H1 (cell line): ENCODE measurements around the gene CCDC40. TPM values are rescaled to one million over a fixed set of nuclear protein-coding genes. Genes with fewer than 3 reads are reported as not detected.

ENCODE experiments used
- ASH2L ChIP-seq: fragments of 200-600, 300-600 bp; sonication (generic); IDR thresholded peaks from one replicate; pipeline ENCODE4 v1.7.1; 2017; ENCODE audit warnings: low read length
- CTBP2 ChIP-seq: IDR thresholded peaks from 2 replicates; pipeline ENCODE4 v1.7.0; 2011; ENCODE audit warnings: borderline replicate concordance, mild to moderate bottlenecking, moderate library complexity, mixed read lengths, low read length; ENCODE audit not compliant: insufficient read depth, insufficient read length
- EP300 ChIP-seq, 2 experiments: IDR thresholded peaks; 1 replicate in 1 of 2; 2 replicates in 1 of 2; pipeline ENCODE4 v1.6.1; 2011 to 2012; ENCODE audit warnings: low read depth in 2 of 2, low read length in 2 of 2, mild to moderate bottlenecking in 2 of 2, borderline replicate concordance in 1 of 2, inconsistent platforms in 1 of 2, moderate library complexity in 1 of 2
- FOSL1 ChIP-seq: IDR thresholded peaks from 2 replicates; pipeline ENCODE4 v1.6.1; 2011; ENCODE audit warnings: mild to moderate bottlenecking, low read depth, low read length, moderate library complexity; ENCODE audit not compliant: insufficient read depth
- JUND ChIP-seq: IDR thresholded peaks from 2 replicates; pipeline ENCODE4 v1.6.1; 2011; ENCODE audit warnings: mild to moderate bottlenecking, improper control_type of control experiment, low read length
- PHF8 ChIP-seq: fragments of 200-600 bp; sonication (generic); conservative IDR thresholded peaks from 2 replicates; pipeline ENCODE4 v1.7.1; 2012; ENCODE audit warnings: low read depth, mild to moderate bottlenecking, inconsistent platforms, low read length, moderate library complexity
- POLR2AphosphoS5 ChIP-seq: IDR thresholded peaks from 2 replicates; pipeline ENCODE4 v1.6.1; 2011; ENCODE audit warnings: low read depth, low read length
- RFX5 ChIP-seq: IDR thresholded peaks from 2 replicates; pipeline ENCODE4 v1.6.1; 2011; ENCODE audit warnings: low read depth, low read length, improper control_type of control experiment, borderline replicate concordance
- SP4 ChIP-seq: IDR thresholded peaks from 2 replicates; pipeline ENCODE4 v1.6.1; 2012; ENCODE audit warnings: low read length, inconsistent platforms
- TCF12 ChIP-seq: IDR thresholded peaks from 2 replicates; pipeline ENCODE4 v1.6.1; 2011; ENCODE audit warnings: low read depth, mild to moderate bottlenecking, low read length
- polyA plus RNA-seq, 7 experiments: library from polyadenylated mRNA; depleted of rRNA in 3 of 7; stranded (reverse) in 5 of 7; unstranded in 2 of 7; fragments of >200 nt in 5 of 7; fragments of 200-250 nt in 2 of 7; gene quantifications; 1 replicate in 5 of 7; 2 replicates in 1 of 7; 4 replicates in 1 of 7; pipeline versions ENCODE4 v1.2.1 to v1.2.3, GENCODE V29; 2011 to 2013; ENCODE audit warnings: missing spikeins in 2 of 7, mixed read lengths in 2 of 7
- total RNA-seq: library from RNA; stranded (reverse); fragmentation: NEBNext Ultra II Directional; extraction: Animal tissue kit (Norgen Biotek cat#: 25700); gene quantifications from 2 replicates; pipeline ENCODE4 v1.2.1, GENCODE V29; 2021
- TF ChIP-seq, protein P1 (sequence below), 3 experiments: IDR thresholded peaks; 1 replicate in 2 of 3; 2 replicates in 1 of 3; pipeline versions ENCODE4 v1.5.1 to v1.6.1; 2011; ENCODE audit warnings: low read length in 3 of 3, mild to moderate bottlenecking in 3 of 3, inconsistent platforms in 2 of 3, low read depth in 1 of 3, moderate library complexity in 1 of 3; ENCODE audit not compliant: insufficient read depth in 1 of 3; ENCODE audit errors: control extremely low read depth in 1 of 3
- TF ChIP-seq, protein P2 (sequence below): IDR thresholded peaks from 2 replicates; pipeline ENCODE4 v1.6.1; 2011; ENCODE audit warnings: low read depth, mild to moderate bottlenecking, low read length; ENCODE audit not compliant: insufficient read depth
- TF ChIP-seq, protein P3 (sequence below): IDR thresholded peaks from 2 replicates; pipeline ENCODE4 v1.6.1; 2011; ENCODE audit warnings: low read length, improper control_type of control experiment

CCDC40 gene
- total and polyA plus RNA-seq, 2 of the 8 experiments (the other 6 are each of a cell fraction or from before 2014, with no cell fraction given) = 4.1 to 11.5 TPM

DNA sequence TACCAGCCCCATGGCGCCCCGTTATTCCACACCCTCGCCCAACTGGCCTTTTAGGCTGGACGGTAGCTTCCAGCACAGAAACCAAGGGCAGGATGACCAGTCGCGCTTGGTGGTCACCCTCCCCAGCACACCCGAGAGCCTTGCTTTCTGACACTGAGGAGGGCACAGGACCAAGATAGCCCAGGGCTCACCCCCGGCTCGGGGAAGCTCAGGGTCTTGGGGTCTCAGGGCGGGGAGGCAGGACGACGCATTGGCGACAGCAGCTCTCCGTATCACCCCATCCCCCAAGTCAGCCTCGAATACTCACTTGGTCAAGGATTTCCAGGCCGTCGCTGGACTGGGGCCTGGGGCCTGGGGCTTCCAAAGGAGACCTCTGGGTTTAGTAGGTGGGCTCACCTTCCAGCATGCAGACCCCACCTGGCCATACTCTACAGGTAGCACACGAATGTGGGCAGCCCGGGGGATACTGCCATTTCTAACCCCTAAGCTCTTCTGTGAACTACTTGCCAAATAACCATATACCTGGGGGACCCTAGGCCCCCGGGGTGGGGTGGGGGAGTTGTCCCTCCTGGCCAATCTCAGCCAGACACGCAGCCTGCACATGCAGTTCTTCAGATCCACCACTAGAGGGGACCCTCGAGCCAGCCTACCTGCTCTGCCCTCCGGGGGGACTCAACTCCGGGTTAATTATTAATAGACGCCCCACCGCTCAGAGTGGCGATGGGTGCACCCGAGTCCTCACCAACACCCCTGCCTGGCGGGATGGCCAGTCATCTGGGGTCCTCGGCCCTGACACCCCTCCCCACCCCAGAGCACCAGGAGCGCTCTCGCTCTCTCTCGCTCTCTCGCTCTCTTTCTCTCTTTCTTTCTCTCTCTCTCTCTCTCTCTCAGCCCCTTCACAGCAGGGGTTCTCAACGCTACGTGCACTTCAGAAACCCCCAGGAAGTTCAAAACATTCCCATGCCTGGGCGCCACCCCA, 30.8 kb upstream of the CCDC40 start (continued):
- TF ChIP-seq CTBP2 (no peak), RFX5 (no peak), POLR2AphosphoS5 (no peak), FOSL1 (no peak), PHF8 (no peak), TCF12 (no peak), SP4 (no peak), ASH2L (peak; percentile 54), JUND (peak; percentile 71), EP300 (IDR thresholded peaks at IDR 0.05; ENCODE audit: borderline replicate concordance in 1 of 2, low read depth in 2 of 2, low read length in 2 of 2) (no peak)
- TF ChIP-seq, protein P1, sequence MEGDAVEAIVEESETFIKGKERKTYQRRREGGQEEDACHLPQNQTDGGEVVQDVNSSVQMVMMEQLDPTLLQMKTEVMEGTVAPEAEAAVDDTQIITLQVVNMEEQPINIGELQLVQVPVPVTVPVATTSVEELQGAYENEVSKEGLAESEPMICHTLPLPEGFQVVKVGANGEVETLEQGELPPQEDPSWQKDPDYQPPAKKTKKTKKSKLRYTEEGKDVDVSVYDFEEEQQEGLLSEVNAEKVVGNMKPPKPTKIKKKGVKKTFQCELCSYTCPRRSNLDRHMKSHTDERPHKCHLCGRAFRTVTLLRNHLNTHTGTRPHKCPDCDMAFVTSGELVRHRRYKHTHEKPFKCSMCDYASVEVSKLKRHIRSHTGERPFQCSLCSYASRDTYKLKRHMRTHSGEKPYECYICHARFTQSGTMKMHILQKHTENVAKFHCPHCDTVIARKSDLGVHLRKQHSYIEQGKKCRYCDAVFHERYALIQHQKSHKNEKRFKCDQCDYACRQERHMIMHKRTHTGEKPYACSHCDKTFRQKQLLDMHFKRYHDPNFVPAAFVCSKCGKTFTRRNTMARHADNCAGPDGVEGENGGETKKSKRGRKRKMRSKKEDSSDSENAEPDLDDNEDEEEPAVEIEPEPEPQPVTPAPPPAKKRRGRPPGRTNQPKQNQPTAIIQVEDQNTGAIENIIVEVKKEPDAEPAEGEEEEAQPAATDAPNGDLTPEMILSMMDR (IDR thresholded peaks at IDR 0.05; ENCODE audit: control extremely low read depth in 1 of 3, insufficient read depth in 1 of 3, low read depth in 1 of 3, low read length in 3 of 3) = peak; percentile 87 to 95 (median 90)
- TF ChIP-seq, protein P2, sequence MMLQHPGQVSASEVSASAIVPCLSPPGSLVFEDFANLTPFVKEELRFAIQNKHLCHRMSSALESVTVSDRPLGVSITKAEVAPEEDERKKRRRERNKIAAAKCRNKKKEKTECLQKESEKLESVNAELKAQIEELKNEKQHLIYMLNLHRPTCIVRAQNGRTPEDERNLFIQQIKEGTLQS = no peak
- TF ChIP-seq, protein P3, sequence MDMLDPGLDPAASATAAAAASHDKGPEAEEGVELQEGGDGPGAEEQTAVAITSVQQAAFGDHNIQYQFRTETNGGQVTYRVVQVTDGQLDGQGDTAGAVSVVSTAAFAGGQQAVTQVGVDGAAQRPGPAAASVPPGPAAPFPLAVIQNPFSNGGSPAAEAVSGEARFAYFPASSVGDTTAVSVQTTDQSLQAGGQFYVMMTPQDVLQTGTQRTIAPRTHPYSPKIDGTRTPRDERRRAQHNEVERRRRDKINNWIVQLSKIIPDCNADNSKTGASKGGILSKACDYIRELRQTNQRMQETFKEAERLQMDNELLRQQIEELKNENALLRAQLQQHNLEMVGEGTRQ = no peak
